Bronchial epithelial cell (primary cell): ENCODE data around the gene DDX25. TPM values are rescaled to one million over a fixed set of nuclear protein-coding genes. Genes with fewer than 3 reads are reported as not detected.

ENCODE experiments used
- DNase-seq: peaks from one replicate; pipeline ENCODE4 v3.0.0-alpha.2; 2010; ENCODE audit warnings: low read depth
- FAIRE-seq: peaks from 2 replicates; lab custom pipeline; 2011; peaks lifted over from hg19 to GRCh38; lab: Jason Lieb, UNC
- H3K27me3 ChIP-seq: 2 replicates; pipeline ENCODE4 v1.5.1; 2011; ENCODE audit warnings: low read length; ENCODE audit not compliant: control insufficient read depth, insufficient read depth
- H3K36me3 ChIP-seq: 2 replicates; pipeline ENCODE4 v1.5.1; 2011; ENCODE audit warnings: low read length; ENCODE audit not compliant: control insufficient read depth, insufficient read depth
- H3K4me3 ChIP-seq: 2 replicates; pipeline ENCODE4 v1.5.1; 2011; ENCODE audit warnings: mild to moderate bottlenecking, low read depth, low read length, control low read depth
- total RNA-seq: library from RNA; depleted of rRNA; stranded (reverse); fragments of >200 nt; gene quantifications from 2 replicates; pipeline ENCODE4 v1.2.1, GENCODE V29; 2014
- TF ChIP-seq, protein P1 (sequence below): IDR thresholded peaks from 2 replicates; pipeline ENCODE4 v1.5.1; 2011; ENCODE audit warnings: mild to moderate bottlenecking, moderate library complexity, low read length, control low read depth, inconsistent platforms; ENCODE audit not compliant: insufficient read depth, severe bottlenecking

The DDX25 gene
- total RNA-seq, 1 donor from 2014 or later = not detected

DNA sequence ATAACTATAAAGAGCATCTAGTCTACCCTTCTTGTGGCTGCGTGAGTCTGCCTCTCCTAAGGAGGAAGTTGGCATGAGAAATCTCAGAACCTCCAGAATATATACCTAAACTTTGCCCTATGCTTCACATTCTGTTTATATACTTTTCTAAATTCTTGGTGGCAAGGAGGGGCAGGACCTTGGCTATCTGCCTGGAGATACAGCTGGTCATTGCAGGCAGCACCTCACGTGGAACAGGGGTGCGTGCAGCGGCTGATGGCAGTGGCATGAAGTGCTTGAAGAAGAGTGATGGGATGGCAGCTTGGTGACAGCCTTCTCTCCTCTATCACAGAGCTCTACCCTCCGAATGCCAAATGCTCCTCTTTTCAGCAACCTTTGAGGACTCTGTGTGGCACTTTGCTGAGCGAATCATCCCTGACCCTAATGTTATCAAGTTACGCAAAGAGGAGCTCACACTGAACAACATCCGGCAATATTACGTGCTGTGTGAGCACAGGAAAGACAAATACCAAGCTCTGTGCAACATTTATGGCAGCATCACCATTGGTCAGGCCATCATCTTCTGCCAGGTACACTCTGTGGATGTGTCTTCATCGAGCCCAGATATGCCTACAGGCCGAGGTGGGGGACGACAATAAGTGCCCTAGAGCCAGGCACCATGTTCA, 12.5 kb downstream of the DDX25 start:
- DNase-seq (no peak), FAIRE-seq (no peak)
- no peaks in the 10 kb centered on the region for H3K36me3 ChIP-seq
- H3K27me3 ChIP-seq = peaks cover 2% of the 10 kb centered on the region
- no peak overlapping the region for H3K4me3 ChIP-seq
- TF ChIP-seq, protein P1, sequence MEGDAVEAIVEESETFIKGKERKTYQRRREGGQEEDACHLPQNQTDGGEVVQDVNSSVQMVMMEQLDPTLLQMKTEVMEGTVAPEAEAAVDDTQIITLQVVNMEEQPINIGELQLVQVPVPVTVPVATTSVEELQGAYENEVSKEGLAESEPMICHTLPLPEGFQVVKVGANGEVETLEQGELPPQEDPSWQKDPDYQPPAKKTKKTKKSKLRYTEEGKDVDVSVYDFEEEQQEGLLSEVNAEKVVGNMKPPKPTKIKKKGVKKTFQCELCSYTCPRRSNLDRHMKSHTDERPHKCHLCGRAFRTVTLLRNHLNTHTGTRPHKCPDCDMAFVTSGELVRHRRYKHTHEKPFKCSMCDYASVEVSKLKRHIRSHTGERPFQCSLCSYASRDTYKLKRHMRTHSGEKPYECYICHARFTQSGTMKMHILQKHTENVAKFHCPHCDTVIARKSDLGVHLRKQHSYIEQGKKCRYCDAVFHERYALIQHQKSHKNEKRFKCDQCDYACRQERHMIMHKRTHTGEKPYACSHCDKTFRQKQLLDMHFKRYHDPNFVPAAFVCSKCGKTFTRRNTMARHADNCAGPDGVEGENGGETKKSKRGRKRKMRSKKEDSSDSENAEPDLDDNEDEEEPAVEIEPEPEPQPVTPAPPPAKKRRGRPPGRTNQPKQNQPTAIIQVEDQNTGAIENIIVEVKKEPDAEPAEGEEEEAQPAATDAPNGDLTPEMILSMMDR = no peak

DNA sequence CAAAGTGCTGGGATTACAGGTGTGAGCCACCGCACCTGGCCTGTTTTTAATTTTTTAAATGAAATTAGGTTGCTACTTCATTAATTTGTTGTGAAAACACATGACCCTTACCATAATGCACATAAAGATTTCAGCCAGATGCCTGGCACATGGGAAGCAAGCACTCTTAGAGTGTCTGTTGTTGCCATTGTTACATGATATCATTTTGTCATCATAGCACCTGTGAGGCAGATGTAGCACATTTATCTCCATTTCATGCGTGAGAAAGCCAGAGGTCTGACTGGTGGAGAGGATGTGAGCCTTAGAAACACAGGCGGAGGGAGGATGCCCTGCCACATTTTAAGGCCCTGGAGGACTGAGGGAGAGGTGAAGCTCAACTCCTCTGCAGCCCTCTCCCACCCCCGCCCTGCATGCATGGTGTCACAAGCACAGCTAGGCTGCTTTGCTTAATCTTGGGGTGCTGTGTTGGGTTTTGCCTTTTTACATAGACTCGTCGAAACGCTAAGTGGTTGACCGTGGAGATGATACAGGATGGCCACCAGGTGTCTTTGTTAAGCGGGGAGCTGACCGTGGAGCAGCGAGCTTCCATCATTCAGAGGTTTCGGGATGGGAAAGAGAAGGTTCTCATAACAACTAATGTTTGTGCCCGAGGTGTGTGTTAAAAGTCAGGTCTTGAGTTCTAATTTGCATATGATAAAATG, 14.0 kb downstream of the DDX25 start:
- TF ChIP-seq, protein P1 = no peak
- no peak for FAIRE-seq
- H3K4me3 ChIP-seq = no peak overlapping the region
- DNase-seq = no peak
- H3K27me3 ChIP-seq = peaks cover 2% of the 10 kb centered on the region
- no peaks in the 10 kb centered on the region for H3K36me3 ChIP-seq

DNA sequence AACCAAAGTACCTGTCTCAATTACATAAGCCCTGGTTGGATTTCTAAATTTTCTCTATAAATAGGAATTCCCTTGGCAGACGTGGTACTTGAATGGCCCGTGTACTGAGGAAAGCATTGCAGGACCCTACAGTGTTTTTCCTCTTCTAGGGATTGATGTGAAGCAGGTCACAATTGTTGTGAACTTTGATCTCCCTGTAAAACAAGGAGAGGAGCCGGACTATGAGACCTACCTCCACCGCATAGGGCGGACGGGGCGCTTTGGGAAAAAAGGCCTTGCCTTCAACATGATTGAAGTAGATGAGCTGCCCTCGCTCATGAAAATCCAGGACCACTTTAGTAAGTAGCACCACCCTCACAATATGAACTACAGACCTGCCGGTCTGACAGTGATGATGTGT, 16.7 kb downstream of the DDX25 start:
- DNase-seq (no peak), FAIRE-seq (no peak)
- H3K36me3 ChIP-seq = no peaks in the 10 kb centered on the region
- H3K4me3 ChIP-seq = no peak overlapping the region
- TF ChIP-seq, protein P1 = no peak
- peaks cover 2% of the 10 kb centered on the region for H3K27me3 ChIP-seq

DNA sequence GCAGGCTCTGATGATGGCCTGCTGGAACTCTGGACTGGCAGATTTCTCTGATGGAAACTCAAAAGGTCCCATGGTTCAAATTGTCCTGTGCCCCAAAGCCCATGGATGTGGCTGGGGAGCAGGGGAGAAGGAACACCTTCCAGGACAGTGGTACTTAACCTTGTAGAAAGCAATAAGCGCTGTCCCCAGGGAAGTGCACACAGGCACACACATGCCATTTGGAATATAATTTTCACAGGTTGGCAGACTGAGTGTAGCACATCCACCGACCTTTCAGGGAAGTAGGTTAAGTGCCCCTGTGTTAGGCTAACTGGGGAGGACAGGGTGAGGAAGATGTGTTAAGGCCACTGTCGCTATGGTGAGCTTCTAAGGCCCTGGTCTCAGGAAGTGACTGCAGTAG, 17.8 kb downstream of the DDX25 start:
- DNase-seq (no peak), FAIRE-seq (no peak)
- Histone ChIP-seq H3K27me3 (no peaks in the 10 kb centered on the region), H3K4me3 (no peak overlapping the region), H3K36me3 (no peaks in the 10 kb centered on the region)
- TF ChIP-seq, protein P1 = no peak

DNA sequence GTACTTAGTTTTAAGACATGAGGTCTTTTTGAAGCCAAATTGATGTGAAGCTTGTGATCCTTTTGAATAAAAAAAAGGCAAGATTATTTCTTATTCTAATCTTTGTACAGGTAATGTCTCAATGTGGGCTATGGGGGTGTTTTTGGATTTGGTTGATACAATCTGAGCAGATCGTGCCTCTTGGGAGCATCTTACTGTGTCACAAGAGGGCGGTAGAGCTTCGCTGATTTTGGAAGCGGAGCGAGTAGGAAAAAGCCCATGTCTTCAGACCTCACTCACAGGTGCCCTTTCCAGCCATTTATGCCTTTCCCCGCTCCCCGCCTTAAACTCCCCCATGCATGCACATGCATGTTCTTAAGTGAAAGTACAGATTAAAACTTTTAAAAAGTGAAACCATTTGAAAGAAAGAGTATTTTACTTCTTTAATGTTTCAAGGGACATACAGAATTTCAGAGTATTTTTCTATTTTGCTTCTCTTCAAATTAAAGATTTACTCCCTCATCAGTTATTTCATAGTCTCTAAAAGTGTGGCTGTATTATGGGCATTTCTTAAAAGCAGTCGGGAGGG, 18.8 kb downstream of the DDX25 start:
- Histone ChIP-seq H3K27me3 (no peaks in the 10 kb centered on the region), H3K4me3 (no peak overlapping the region), H3K36me3 (no peaks in the 10 kb centered on the region)
- no peak for FAIRE-seq
- TF ChIP-seq, protein P1 = peak; percentile 87
- DNase-seq = peak; percentile 67
